BJ (cell line): ENCODE results near the gene SEPTIN7. TPM values are rescaled to one million over a fixed set of nuclear protein-coding genes. Genes with fewer than 3 reads are reported as not detected.

Experiments
- CTCF ChIA-PET: fragments of 350-600 bp; formaldehyde crosslinking; extraction: SDS; loops from one replicate; lab custom pipeline; 2021; ENCODE audit warnings: antibody characterized with exemption, inconsistent platforms; lab: Yijun Ruan, JAX
- POLR2A ChIA-PET: fragments of 300-600 bp; sonication (Branson Sonifier 250); formaldehyde crosslinking; extraction: SDS; loops from one replicate; lab custom pipeline; 2021; ENCODE audit warnings: antibody characterized with exemption; lab: Charles Lee
- DNase-seq: peaks from one replicate; pipeline ENCODE4 v3.0.0-alpha.2; 2011; ENCODE audit warnings: low read depth
- H3K27me3 ChIP-seq: 2 replicates; pipeline ENCODE4 v1.6.0; 2011; ENCODE audit warnings: low read length; ENCODE audit not compliant: control insufficient read depth, insufficient read depth
- H3K36me3 ChIP-seq: 2 replicates; pipeline ENCODE4 v1.5.1; 2011; ENCODE audit warnings: low read length; ENCODE audit not compliant: control insufficient read depth, insufficient read depth
- H3K4me3 ChIP-seq: 2 replicates; pipeline ENCODE4 v1.5.1; 2011; ENCODE audit warnings: low read depth, mild to moderate bottlenecking, control low read depth, low read length
- CTCF ChIP-seq: IDR thresholded peaks from 2 replicates; pipeline ENCODE4 v1.5.1; 2011; ENCODE audit warnings: low read depth, mild to moderate bottlenecking, control low read depth, inconsistent platforms, low read length, moderate library complexity; ENCODE audit not compliant: insufficient read depth
- polyA plus RNA-seq: library from polyadenylated mRNA; depleted of rRNA; stranded (reverse); fragments of >200 nt; gene quantifications from 2 replicates; pipeline ENCODE4 v1.2.3, GENCODE V29; 2011

Gene SEPTIN7
- polyA plus RNA-seq, 1 experiment: 152 TPM

- Histone ChIP-seq H3K36me3 (no peaks in the 10 kb centered on the region), H3K27me3 (no peaks in the 10 kb centered on the region), H3K4me3 (no peak overlapping the region)
- ChIA-PET POLR2A (no interaction called here), CTCF (no interaction called here)
- TF ChIP-seq CTCF: no peak
- no peak for DNase-seq
These were observed 32.5 kb upstream of the SEPTIN7 start for GRCh38 chr7:35768346-35768745.

GRCh38 chr7:35771776-35772175, 29.1 kb upstream of the SEPTIN7 start:
- POLR2A ChIA-PET: no interaction called here
- no peak for TF ChIP-seq CTCF
- Histone ChIP-seq H3K4me3 (no peak overlapping the region), H3K36me3 (no peaks in the 10 kb centered on the region), H3K27me3 (no peaks in the 10 kb centered on the region)
- DNase-seq: no peak
- CTCF ChIA-PET: no interaction called here

- H3K27me3 ChIP-seq: no peaks in the 10 kb centered on the region
- TF ChIP-seq CTCF: no peak
- DNase-seq: no peak
- ChIA-PET CTCF (no interaction called here), POLR2A (no interaction called here)
- H3K4me3 ChIP-seq: no peak overlapping the region
- H3K36me3 ChIP-seq: no peaks in the 10 kb centered on the region
These were observed 26.9 kb upstream of the SEPTIN7 start for GRCh38 chr7:35773994-35774393.

- Histone ChIP-seq H3K4me3 (no peak overlapping the region), H3K36me3 (no peaks in the 10 kb centered on the region), H3K27me3 (no peaks in the 10 kb centered on the region)
- no peak for TF ChIP-seq CTCF
- DNase-seq: no peak
- ChIA-PET POLR2A (no interaction called here), CTCF (interaction anchor here (1.0 kb wide), 1 partner anchor 199 kb away, joined by 3 read pairs; no protein-coding TSS in a partner anchor)
These were observed 24.2 kb upstream of the SEPTIN7 start for GRCh38 chr7:35776686-35777085.

GRCh38 chr7:35777121-35777520, 23.7 kb upstream of the SEPTIN7 start:
- ChIA-PET CTCF (interaction anchor here (1.0 kb wide), 1 partner anchor 199 kb away, joined by 3 read pairs; no protein-coding TSS in a partner anchor), POLR2A (no interaction called here)
- H3K4me3 ChIP-seq: no peak overlapping the region
- H3K27me3 ChIP-seq: no peaks in the 10 kb centered on the region
- H3K36me3 ChIP-seq: no peaks in the 10 kb centered on the region
- TF ChIP-seq CTCF: no peak
- DNase-seq: no peak
